Esophagus squamous epithelium (tissue), 4 donors: ENCODE results near the gene FLCN.

Experiments
- CTCF ChIP-seq, 6 experiments: fragments of 450-650 bp in 4 of 6; fragments of 200-600 bp in 2 of 6; sonication (generic) in 2 of 6; IDR thresholded peaks; one replicate each; pipeline ENCODE4 v1.5.1; 2016 to 2019; ENCODE audit warnings: antibody characterized with exemption in 6 of 6, mild to moderate bottlenecking in 4 of 6, moderate library complexity in 4 of 6
- POLR2A ChIP-seq, 4 donors: fragments of 450-650 bp; IDR thresholded peaks; one replicate each; pipeline ENCODE4 v1.6.1; 2017; ENCODE audit warnings: antibody characterized with exemption in 4 of 4, mild to moderate bottlenecking in 4 of 4, moderate library complexity in 3 of 4

GRCh38 chr17:17206913-17207335 lies 30.0 kb downstream of the FLCN start:
- TF ChIP-seq CTCF (IDR thresholded peaks at IDR 0.05) (no peak), POLR2A (IDR thresholded peaks at IDR 0.05) (no peak)
